Activated T-cell treated with anti-CD3 and anti-CD28 coated beads, Interleukin-2, amount 50 U/mL, for 4 hours (primary cell): ENCODE data around the gene CACNA1B. TPM values are rescaled to one million over a fixed set of nuclear protein-coding genes. Genes with fewer than 3 reads are reported as not detected.

Experiments used
- ATAC-seq, 2 donors: fragments of 200-7000 bp; cut with Tn5 transposase; one replicate each; pipeline ENCODE4 v1.10.0; 2021
- DNase-seq: peaks from one replicate; pipeline ENCODE4 v3.0.0-alpha.2; 2020
- H3K27me3 Mint-ChIP-seq: one replicate; pipeline ENCODE4 v1.8.0; 2021; ENCODE audit warnings: low read depth, mixed read lengths
- H3K36me3 Mint-ChIP-seq: one replicate; pipeline ENCODE4 v1.8.0; 2022; ENCODE audit warnings: mixed read lengths; ENCODE audit not compliant: insufficient read depth
- H3K4me1 Mint-ChIP-seq: one replicate; pipeline ENCODE4 v1.8.0; 2021; ENCODE audit warnings: low read depth, mixed read lengths
- H3K4me3 Mint-ChIP-seq: one replicate; pipeline ENCODE4 v1.8.0; 2021; ENCODE audit warnings: mild to moderate bottlenecking, moderate library complexity, mixed read lengths
- H3K9me3 Mint-ChIP-seq: one replicate; pipeline ENCODE4 v1.8.0; 2021; ENCODE audit warnings: mixed read lengths
- total RNA-seq, 3 donors: library from RNA; stranded (reverse); gene quantifications; one replicate each; pipeline ENCODE4 v1.2.1, GENCODE V29; 2021

CACNA1B gene
- total RNA-seq, 3 donors from 2014 or later: 0.03 TPM; not detected in 2

DNA sequence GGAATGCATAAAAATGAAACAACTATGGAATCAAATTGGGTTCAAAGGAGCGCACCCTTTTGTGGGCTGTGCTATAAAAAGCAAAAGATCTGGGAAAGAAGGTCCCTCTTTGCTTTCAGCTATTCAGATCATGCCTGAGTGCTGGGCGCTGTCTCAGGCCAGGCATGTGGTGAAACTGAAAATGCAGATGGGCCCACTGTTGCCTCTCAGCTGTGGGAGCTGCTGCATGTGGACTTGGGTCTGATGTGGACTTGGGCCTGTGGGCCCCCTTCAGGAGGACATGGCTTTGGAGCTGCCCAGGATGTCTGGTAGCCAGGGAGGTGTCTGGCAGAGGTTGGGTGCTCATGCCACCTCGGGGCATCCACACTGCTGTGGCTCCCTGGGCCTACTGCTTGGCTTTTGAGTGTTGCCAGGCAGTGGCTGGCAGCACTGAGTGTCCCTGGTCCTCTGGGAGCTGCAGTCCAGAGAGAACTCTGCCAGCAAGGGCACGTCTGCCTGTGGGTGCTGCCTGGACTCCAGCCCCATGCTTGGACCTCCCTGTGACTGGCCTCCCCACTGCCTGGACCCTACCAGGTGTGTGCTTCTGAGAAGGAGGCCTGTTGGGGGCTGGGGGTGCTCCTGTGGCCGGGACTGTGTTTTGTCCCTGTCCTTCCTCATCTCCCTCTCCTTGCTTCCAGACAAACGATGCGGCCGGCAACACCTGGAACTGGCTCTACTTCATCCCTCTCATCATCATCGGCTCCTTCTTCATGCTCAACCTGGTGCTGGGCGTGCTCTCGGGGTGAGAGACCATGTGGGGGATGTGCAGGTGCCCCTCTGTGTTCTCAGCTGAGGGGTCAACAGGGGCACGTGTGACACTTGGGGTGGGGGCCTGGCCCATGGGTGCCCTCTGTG is 74.3 kb downstream of the CACNA1B start:
- Mint-ChIP-seq H3K36me3 (peaks cover 2% of the 10 kb centered on the region), H3K4me3 (no peak overlapping the region), H3K4me1 (no peaks in the 10 kb centered on the region), H3K27me3 (peaks cover 3% of the 10 kb centered on the region), H3K9me3 (peaks cover 4% of the 10 kb centered on the region)
- no peak for DNase-seq
- ATAC-seq: no peak

DNA sequence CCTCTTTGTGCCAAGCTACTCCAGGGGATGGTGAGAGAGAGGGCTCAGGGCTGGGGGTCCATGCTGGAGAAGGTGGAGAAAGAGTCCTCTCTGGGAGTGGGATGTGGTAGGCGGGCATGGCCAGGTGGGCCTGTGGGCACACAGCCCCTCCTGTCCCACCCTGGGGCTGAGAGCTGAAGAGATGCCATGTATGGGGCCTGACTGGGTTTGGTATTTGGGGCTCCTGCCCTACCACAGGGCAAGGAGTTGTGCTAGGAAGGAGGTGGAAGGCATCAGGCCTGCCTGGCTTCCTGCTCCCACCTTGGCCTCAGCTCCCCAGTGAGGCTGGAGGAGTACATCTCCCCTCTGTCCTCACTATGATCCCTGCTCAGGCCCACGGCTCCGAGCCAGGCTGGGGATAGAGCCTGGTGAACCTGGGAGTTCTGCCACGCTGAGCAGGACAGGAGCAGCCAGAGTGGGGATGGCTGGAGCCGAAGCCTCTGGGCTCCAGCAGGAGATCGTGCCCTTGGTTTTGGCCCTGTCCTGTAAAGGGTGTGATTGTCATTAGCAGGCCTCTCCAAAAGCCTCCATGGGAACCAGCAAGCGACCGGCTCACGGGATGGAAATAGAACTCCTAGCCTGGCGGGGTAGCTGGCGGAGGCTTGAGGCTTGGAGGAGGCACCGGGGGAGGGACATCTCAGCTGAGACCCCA is 75.5 kb downstream of the CACNA1B start:
- Mint-ChIP-seq H3K27me3 (peaks cover 3% of the 10 kb centered on the region), H3K4me1 (no peaks in the 10 kb centered on the region)
- no peak for ATAC-seq

GRCh38 chr9:137953683-137954438 is 76.3 kb downstream of the CACNA1B start:
- no peaks in the 10 kb centered on the region for H3K9me3 Mint-ChIP-seq
- ATAC-seq (no peak), DNase-seq (no peak)
- no peaks in the 10 kb centered on the region for H3K36me3 Mint-ChIP-seq
- H3K4me3 Mint-ChIP-seq: no peak overlapping the region
- H3K27me3 Mint-ChIP-seq: peaks cover 3% of the 10 kb centered on the region
- no peaks in the 10 kb centered on the region for H3K4me1 Mint-ChIP-seq

More for the DNA sequence above, 75.5 kb downstream of the CACNA1B start:
- DNase-seq: no peak
- Mint-ChIP-seq H3K4me3 (no peak overlapping the region), H3K36me3 (no peaks in the 10 kb centered on the region), H3K9me3 (no peaks in the 10 kb centered on the region)

DNA sequence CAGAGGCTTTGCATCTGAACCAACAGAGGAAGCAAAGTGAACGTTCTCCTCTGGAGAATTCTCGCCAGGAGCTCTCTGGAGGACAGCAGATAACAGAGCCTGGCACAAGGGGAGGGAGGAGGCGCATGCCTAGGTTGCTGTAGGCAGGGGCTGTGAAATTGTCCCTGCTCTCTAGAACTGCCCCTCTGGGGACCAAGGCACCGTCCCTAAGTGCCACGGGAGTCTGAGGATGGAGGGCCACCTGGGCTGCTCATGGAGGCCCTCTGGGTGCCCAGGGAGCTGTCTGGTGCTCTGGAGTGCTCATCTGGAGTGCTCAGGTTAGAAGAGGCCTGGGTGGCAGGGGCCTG is 77.6 kb downstream of the CACNA1B start:
- no peaks in the 10 kb centered on the region for H3K4me1 Mint-ChIP-seq
- no peaks in the 10 kb centered on the region for H3K9me3 Mint-ChIP-seq
- H3K4me3 Mint-ChIP-seq: no peak overlapping the region
- H3K27me3 Mint-ChIP-seq: peaks cover 3% of the 10 kb centered on the region
- no peak for DNase-seq
- no peaks in the 10 kb centered on the region for H3K36me3 Mint-ChIP-seq
- no peak for ATAC-seq

DNA sequence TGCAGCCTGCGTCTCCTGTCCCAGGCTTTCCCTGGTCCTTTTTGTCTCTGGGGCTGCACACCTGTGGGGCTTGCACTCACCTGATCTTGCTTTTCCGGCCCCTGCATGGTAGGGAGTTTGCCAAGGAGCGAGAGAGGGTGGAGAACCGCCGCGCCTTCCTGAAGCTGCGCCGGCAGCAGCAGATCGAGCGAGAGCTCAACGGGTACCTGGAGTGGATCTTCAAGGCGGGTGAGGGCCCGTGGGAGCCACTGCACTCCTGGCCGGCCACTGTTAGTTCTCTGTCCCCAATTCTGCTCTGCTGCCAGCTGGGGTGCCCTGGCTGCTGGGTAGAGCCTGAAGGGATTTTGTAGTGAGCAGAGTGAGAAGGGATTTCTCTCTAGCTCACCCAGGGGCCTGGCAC is 78.0 kb downstream of the CACNA1B start:
- ATAC-seq: no peak
- H3K4me1 Mint-ChIP-seq: no peaks in the 10 kb centered on the region
- no peaks in the 10 kb centered on the region for H3K9me3 Mint-ChIP-seq
- no peaks in the 10 kb centered on the region for H3K36me3 Mint-ChIP-seq
- DNase-seq: no peak
- no peak overlapping the region for H3K4me3 Mint-ChIP-seq
- peaks cover 3% of the 10 kb centered on the region for H3K27me3 Mint-ChIP-seq

GRCh38 chr9:137956039-137956438 is 78.5 kb downstream of the CACNA1B start:
- H3K27me3 Mint-ChIP-seq: peaks cover 3% of the 10 kb centered on the region
- ATAC-seq: no peak
- H3K4me1 Mint-ChIP-seq: no peaks in the 10 kb centered on the region
- no peaks in the 10 kb centered on the region for H3K36me3 Mint-ChIP-seq
- no peak for DNase-seq
- H3K4me3 Mint-ChIP-seq: no peak overlapping the region
- H3K9me3 Mint-ChIP-seq: no peaks in the 10 kb centered on the region

GRCh38 chr9:137956688-137957385 is 79.3 kb downstream of the CACNA1B start:
- no peak overlapping the region for H3K4me3 Mint-ChIP-seq

GRCh38 chr9:137959641-137960411 is 82.2 kb downstream of the CACNA1B start:
- Mint-ChIP-seq H3K27me3 (peaks cover 3% of the 10 kb centered on the region), H3K4me1 (no peaks in the 10 kb centered on the region), H3K36me3 (no peaks in the 10 kb centered on the region), H3K9me3 (peaks cover 9% of the 10 kb centered on the region), H3K4me3 (no peak overlapping the region)
- ATAC-seq (no peak), DNase-seq (no peak)

More at GRCh38 chr9:137956688-137957385, 79.3 kb downstream of the CACNA1B start:
- DNase-seq: no peak
- Mint-ChIP-seq H3K36me3 (no peaks in the 10 kb centered on the region), H3K4me1 (no peaks in the 10 kb centered on the region), H3K9me3 (no peaks in the 10 kb centered on the region), H3K27me3 (peaks cover 3% of the 10 kb centered on the region)
- ATAC-seq: no peak

DNA sequence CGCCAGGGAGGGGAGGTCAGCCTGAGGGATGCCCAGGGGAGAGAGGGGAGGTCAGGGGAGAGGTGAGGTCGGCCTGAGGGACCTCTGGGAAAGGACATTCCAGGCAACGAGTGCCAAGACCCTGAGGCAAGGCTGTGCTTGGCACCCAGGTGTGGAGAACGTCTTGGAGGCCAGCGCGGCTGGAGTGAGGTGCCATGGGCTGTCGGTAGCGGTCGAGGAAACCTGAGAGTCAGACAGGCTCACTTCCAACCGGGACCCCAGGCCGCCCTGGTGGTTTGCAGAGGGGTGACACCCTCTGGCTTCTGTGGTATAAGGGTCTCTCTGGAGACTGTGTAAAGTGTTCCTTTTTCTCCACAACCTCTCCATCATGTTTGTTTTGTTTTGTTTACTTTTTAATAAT is 82.9 kb downstream of the CACNA1B start:
- no peak overlapping the region for H3K4me3 Mint-ChIP-seq
- peaks cover 3% of the 10 kb centered on the region for H3K27me3 Mint-ChIP-seq
- peaks cover 9% of the 10 kb centered on the region for H3K9me3 Mint-ChIP-seq
- no peak for ATAC-seq
- no peaks in the 10 kb centered on the region for H3K36me3 Mint-ChIP-seq
- no peaks in the 10 kb centered on the region for H3K4me1 Mint-ChIP-seq
- DNase-seq: no peak

- no peaks in the 10 kb centered on the region for H3K36me3 Mint-ChIP-seq
- H3K4me3 Mint-ChIP-seq: no peak overlapping the region
- peaks cover 9% of the 10 kb centered on the region for H3K9me3 Mint-ChIP-seq
- peaks cover 5% of the 10 kb centered on the region for H3K27me3 Mint-ChIP-seq
- no peaks in the 10 kb centered on the region for H3K4me1 Mint-ChIP-seq
- ATAC-seq: no peak
- DNase-seq: no peak
Measured at GRCh38 chr9:137963525-137963924, 85.9 kb downstream of the CACNA1B start.

DNA sequence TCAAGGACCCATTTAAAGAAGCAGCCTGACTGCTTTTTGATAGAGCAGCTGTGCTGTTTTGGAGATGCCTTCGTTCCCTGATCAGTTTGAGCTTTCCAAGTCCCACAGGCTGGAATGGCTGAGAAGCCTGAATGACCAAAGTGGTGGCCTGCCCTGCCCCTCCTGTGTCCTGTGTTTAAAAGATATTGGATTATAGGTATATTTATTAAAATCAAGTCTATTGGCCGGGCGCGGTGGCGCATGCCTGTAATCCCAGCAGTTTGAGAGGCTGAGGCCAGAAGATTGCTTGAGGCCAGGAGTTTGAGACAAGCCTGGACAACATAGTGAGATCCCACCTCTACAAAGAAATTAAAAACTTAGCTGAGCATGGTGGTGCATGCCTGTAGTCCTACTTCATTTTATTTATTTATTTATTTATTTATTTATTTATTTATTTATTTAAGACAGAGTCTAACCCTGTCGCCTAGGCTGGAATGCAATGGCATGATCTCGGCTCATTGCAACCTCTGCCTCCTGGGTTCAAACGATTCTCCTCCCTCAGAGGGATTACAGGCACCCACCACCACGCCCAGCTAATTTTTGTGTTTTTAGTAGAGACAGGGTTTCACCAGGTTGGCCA is 87.7 kb downstream of the CACNA1B start:
- ATAC-seq (no peak), DNase-seq (no peak)
- peaks cover 11% of the 10 kb centered on the region for H3K27me3 Mint-ChIP-seq
- no peak overlapping the region for H3K4me3 Mint-ChIP-seq
- no peaks in the 10 kb centered on the region for H3K36me3 Mint-ChIP-seq
- peaks cover 9% of the 10 kb centered on the region for H3K9me3 Mint-ChIP-seq
- H3K4me1 Mint-ChIP-seq: no peaks in the 10 kb centered on the region

DNA sequence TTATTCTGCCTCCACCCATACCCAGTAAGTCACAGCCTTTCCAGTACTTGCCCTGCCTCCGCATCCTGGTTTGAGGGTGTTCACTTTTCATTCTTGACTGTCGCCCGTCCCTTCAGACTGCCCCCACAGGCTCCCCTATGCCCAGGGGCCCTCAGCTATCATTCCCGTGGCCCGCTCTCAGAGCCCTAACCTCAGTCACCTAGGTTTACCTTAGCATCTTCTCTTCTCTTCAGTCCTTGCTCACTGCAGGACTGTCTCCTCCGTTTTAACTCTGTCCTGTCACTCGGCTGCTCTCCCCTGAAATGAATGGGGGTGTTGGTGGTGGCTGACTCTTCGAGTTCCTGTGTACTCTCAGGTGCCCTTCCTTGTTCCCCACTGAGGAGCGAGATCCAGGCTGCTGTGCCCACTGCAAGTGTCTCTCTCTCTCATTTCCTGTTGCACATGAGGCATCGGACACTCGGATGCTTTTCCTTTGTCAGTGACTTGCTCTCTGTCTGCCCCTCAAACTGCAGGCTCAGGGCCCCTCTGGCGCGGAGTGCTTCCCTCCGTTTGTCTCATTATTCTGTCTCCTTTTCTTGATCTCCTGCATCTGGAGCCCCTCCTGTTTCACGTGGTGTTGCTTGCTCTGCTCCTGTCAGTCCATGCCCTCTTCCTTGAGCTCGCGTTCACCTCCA is 89.8 kb downstream of the CACNA1B start:
- Mint-ChIP-seq H3K27me3 (peaks cover 21% of the 10 kb centered on the region), H3K4me3 (no peak overlapping the region), H3K36me3 (no peaks in the 10 kb centered on the region), H3K9me3 (peaks cover 7% of the 10 kb centered on the region), H3K4me1 (no peaks in the 10 kb centered on the region)
- DNase-seq (no peak), ATAC-seq (no peak)

DNA sequence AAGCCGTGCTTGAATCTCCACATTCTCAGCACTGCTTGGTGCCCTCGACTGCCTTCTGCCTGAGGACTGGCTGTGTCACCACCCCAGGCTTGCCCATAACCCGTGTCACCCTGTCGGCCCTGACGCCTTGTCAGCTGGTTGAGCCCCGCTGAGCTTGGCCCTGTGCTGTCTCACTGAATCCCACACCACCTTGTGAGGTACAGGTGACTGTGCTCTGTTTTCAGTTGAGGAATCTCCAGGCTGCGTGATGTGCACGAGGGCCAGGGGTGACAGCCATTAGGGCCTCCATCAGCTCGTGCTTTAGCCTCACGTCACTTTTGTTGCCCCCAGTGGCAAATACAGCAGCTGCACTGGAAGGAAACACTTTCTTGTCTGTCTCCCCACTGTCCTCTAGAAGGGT is 90.7 kb downstream of the CACNA1B start:
- H3K9me3 Mint-ChIP-seq: peaks cover 5% of the 10 kb centered on the region
- H3K27me3 Mint-ChIP-seq: peaks cover 25% of the 10 kb centered on the region
- no peaks in the 10 kb centered on the region for H3K4me1 Mint-ChIP-seq
- H3K4me3 Mint-ChIP-seq: no peak overlapping the region
- no peak for ATAC-seq
- no peak for DNase-seq
- H3K36me3 Mint-ChIP-seq: no peaks in the 10 kb centered on the region
